PC-9 (cell line): ENCODE measurements around the gene DSTYK.

Source experiments
- EZH2 ChIP-seq: fragments of 200-600 bp; sonication (generic); IDR thresholded peaks from 2 replicates; pipeline ENCODE4 v1.8.0; 2017; ENCODE audit warnings: antibody characterized with exemption, low read depth
- TF ChIP-seq, protein P1 (sequence below): fragments of 200-600 bp; sonication (generic); conservative IDR thresholded peaks from 2 replicates; pipeline ENCODE4 v1.6.1; 2017; ENCODE audit warnings: mixed run types, antibody characterized with exemption, mild to moderate bottlenecking, moderate library complexity

DNA sequence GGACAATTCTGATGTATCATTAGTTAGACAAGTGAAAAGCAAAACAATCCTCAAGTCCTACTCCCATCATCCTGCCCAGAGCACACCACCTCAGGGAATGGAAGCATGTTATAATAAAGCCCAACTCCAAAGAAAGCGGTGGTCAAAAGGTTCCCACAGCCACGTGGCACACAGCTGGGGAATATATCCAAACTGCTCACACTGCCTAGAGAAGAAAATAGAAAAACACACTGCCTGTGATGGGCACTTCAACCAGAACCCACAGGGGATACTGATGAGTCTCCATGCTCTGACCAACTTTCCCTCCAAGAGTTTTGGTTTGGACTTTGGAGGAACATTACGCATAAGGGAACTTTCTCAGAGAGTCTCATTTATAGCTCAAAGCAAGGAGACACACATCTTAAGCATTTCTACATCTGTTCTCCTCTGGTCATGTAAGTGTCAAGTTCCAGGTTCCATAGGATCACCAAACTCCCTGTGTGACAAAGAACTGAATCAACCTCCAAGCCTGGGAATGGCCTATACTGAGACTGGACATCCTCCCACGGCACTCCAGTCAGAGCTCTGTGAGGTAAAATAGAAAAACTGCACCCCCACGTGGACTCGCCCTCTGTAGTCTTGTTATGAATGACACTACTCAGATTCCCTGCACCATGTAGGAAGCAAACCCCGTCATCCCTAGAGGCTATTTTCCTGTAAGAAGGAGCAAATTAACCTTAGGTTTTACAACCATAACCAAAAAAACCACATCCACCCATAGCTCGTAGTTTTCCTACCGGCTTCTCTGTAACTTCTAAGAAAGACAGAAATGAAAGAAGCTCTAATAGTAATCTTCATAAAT is 12.2 kb downstream of the DSTYK start:
- TF ChIP-seq, protein P1, sequence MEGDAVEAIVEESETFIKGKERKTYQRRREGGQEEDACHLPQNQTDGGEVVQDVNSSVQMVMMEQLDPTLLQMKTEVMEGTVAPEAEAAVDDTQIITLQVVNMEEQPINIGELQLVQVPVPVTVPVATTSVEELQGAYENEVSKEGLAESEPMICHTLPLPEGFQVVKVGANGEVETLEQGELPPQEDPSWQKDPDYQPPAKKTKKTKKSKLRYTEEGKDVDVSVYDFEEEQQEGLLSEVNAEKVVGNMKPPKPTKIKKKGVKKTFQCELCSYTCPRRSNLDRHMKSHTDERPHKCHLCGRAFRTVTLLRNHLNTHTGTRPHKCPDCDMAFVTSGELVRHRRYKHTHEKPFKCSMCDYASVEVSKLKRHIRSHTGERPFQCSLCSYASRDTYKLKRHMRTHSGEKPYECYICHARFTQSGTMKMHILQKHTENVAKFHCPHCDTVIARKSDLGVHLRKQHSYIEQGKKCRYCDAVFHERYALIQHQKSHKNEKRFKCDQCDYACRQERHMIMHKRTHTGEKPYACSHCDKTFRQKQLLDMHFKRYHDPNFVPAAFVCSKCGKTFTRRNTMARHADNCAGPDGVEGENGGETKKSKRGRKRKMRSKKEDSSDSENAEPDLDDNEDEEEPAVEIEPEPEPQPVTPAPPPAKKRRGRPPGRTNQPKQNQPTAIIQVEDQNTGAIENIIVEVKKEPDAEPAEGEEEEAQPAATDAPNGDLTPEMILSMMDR: no peak
- TF ChIP-seq EZH2: no peak
